Omental fat pad (tissue), 4 donors: ENCODE measurements around the gene F2. TPM values are rescaled to one million over a fixed set of nuclear protein-coding genes. Genes with fewer than 3 reads are reported as not detected.

Experiments
- ATAC-seq: fragments of 150-250 bp; one replicate; pipeline ENCODE4 v1.9.1; 2016; ENCODE audit warnings: mild to moderate bottlenecking, moderate library complexity; ENCODE audit not compliant: low FRiP score
- DNase-seq: peaks from one replicate; pipeline ENCODE4 v3.0.0-alpha.2; 2019; ENCODE audit warnings: low spot score
- CTCF ChIP-seq, 3 donors: fragments of 450-650 bp; IDR thresholded peaks; one replicate each; pipeline ENCODE4 v1.5.1; 2016 to 2017; ENCODE audit warnings: antibody characterized with exemption in 3 of 3, mild to moderate bottlenecking in 3 of 3, moderate library complexity in 2 of 3
- total RNA-seq, 4 donors: library from RNA; depleted of rRNA; stranded (reverse); fragments of >200 nt; gene quantifications; one replicate each; pipeline ENCODE4 v1.1.0, GENCODE V29; 2016

The F2 gene
- total RNA-seq, 4 donors from 2014 or later = not detected

GRCh38 chr11:46743693-46744339 lies 24.8 kb downstream of the F2 start:
- DNase-seq (no peak), ATAC-seq (no peak)
- no peak for TF ChIP-seq CTCF (IDR thresholded peaks at IDR 0.05)

GRCh38 chr11:46745328-46745727 lies 26.3 kb downstream of the F2 start:
- no peak for TF ChIP-seq CTCF (IDR thresholded peaks at IDR 0.05)
- DNase-seq (no peak), ATAC-seq (no peak)

GRCh38 chr11:46745995-46746394 lies 27.0 kb downstream of the F2 start:
- no peak for DNase-seq
- ATAC-seq = no peak
- no peak for TF ChIP-seq CTCF (IDR thresholded peaks at IDR 0.05)

- DNase-seq = no peak
- TF ChIP-seq CTCF (IDR thresholded peaks at IDR 0.05) = no peak
- ATAC-seq = no peak
These were observed 28.1 kb downstream of the F2 start for GRCh38 chr11:46747150-46747549.

- TF ChIP-seq CTCF (IDR thresholded peaks at IDR 0.05) = no peak
- DNase-seq (no peak), ATAC-seq (no peak)
These were observed 36.9 kb downstream of the F2 start for GRCh38 chr11:46755962-46756361.

GRCh38 chr11:46759196-46759595 lies 40.2 kb downstream of the F2 start:
- no peak for TF ChIP-seq CTCF (IDR thresholded peaks at IDR 0.05)
- no peak for ATAC-seq

GRCh38 chr11:46760429-46761128 lies 41.6 kb downstream of the F2 start:
- TF ChIP-seq CTCF (IDR thresholded peaks at IDR 0.05) = no peak
- ATAC-seq (no peak), DNase-seq (no peak)

More at GRCh38 chr11:46759196-46759595, 40.2 kb downstream of the F2 start:
- no peak for DNase-seq
